ENCODE measurements around the gene SBF1. TPM values are rescaled to one million over a fixed set of nuclear protein-coding genes. Genes with fewer than 3 reads are reported as not detected.

Gene SBF1
- total and polyA plus RNA-seq, 2 donors (not counting 1 experiment from before 2014, with no cell fraction given), result 110 to 254 TPM

- Mint-ChIP-seq H3K4me3 (peak overlapping the region; percentile 89), H3K9me3 (ENCODE audit: insufficient read depth) (no peaks in the 10 kb centered on the region), H3K27ac (peak overlapping the region; percentile 92), H3K27me3 (no peaks in the 10 kb centered on the region), H3K4me1 (peaks cover 56% of the 10 kb centered on the region)
- ChIA-PET CTCF (interaction anchor here (0.5 to 2.2 kb wide), 8 partner anchors 11 to 233 kb away, joined by 3 to 16 read pairs (median 4); partner anchors contain the start of genes ARSA and SCO2), POLR2A (interaction anchor here (1.3 kb wide), 1 partner anchor 51 kb away, joined by 5 read pairs; the partner anchor contains the start of gene SCO2)
- peaks cover 51 to 59% of the 10 kb centered on the region in 2 donors for H3K4me1 ChIP-seq (ENCODE audit: control insufficient read depth in 2 of 2, insufficient read depth in 2 of 2, low read length in 2 of 2)
- ATAC-seq (ENCODE audit: low read depth) (no peak), DNase-seq (no peak)
- peaks cover 57% of the 10 kb centered on the region for H3K79me2 ChIP-seq (ENCODE audit: control insufficient read depth, insufficient read depth, low read length)
- H3K4me2 ChIP-seq (replicated peaks; ENCODE audit: low read depth, low read length, poor library complexity, severe bottlenecking), result peak overlapping the region; percentile 99
- H3K4me3 ChIP-seq (ENCODE audit: control extremely low read depth in 1 of 5, extremely low read depth in 1 of 5, insufficient read depth in 1 of 5, low read depth in 2 of 5, low read length in 4 of 5), result peak overlapping the region; percentile 51 to 81 (median 68)
- peaks cover 49% of the 10 kb centered on the region for H4K20me1 ChIP-seq (ENCODE audit: control insufficient read depth, insufficient read depth, low read length, poor library complexity, severe bottlenecking)
- peak overlapping the region; percentile 95 for H2AFZ ChIP-seq (ENCODE audit: insufficient read depth, low read depth, low read length, poor library complexity, severe bottlenecking)
- intact Hi-C loops (cut with micrococcal nuclease), result loop anchor here (5.0 to 10.0 kb wide), 2 partner anchors 53 to 539 kb away; partner anchors contain the start of gene SCO2
- H3K36me3 ChIP-seq (replicated peaks in 1 of 2; ENCODE audit: control extremely low read depth in 1 of 2, control insufficient read depth in 1 of 2, extremely low read depth in 1 of 2, insufficient read depth in 2 of 2, low read length in 1 of 2), result peaks cover 0 to 5% of the 10 kb centered on the region in 2 experiments
- H3K27ac ChIP-seq (ENCODE audit: low read length in 2 of 2), result peak overlapping the region; percentile 12 to 90
- WGBS (ENCODE audit: insufficient coverage), result 9% methylated on average over 62 of the region's 62 CpGs
- peak overlapping the region; percentile 87 for H3K9ac ChIP-seq (ENCODE audit: low read length)
- TF ChIP-seq CTCF (IDR thresholded peaks at IDR 0.05) (no peak), EZH2 (IDR thresholded peaks at IDR 0.05; ENCODE audit: borderline replicate concordance, insufficient read depth, low read depth, low read length, poor library complexity, severe bottlenecking) (no peak)
- no peaks in the 10 kb centered on the region for H3K9me3 ChIP-seq (ENCODE audit: control extremely low read depth in 1 of 3, control insufficient read depth in 2 of 3, insufficient read depth in 1 of 3, low read length in 2 of 3)
- no peaks in the 10 kb centered on the region for H3K27me3 ChIP-seq (replicated peaks in 1 of 4; ENCODE audit: control extremely low read depth in 1 of 4, control insufficient read depth in 3 of 4, insufficient read depth in 4 of 4, low read length in 3 of 4)
These were observed 772 bp downstream of the SBF1 start for GRCh38 chr22:50473855-50474671.

Data from B cell (primary cell).